NCI-H2196 treated with DMSO at 0.1 percent for 48 hours (cell line): Measurements from ENCODE around the gene FAM241A.
"Not testable (repeated sequence)": the region's sequence is repeated elsewhere in the genome, so short reads cannot be mapped to it uniquely, and the experiment has no call there.

Experiments used
- DNase-seq: peaks from one replicate; lab custom pipeline; 2025; ENCODE audit not compliant: unreplicated experiment; lab: John Stamatoyannopoulos, UW

FAM241A gene

DNA sequence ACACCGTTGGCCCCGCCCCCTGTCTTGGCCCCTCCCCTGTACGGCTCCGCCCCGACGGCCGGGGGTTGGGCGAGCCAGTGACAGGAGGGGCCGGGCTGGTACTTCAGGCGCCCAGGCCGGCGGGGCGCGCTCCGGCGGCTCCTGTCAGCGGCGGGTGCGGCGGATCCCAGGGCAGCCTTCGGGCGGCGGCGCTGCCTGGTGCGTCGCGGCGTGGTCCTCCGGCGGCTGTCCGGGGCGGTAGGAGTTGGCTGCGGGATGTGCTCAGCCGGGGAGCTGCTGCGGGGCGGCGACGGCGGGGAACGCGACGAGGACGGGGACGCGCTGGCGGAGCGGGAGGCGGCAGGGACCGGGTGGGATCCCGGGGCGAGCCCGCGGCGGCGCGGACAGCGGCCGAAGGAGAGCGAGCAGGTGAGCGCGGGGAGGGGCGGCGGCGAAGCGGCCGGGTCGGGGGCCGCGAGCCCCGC is at the start of gene FAM241A:
TSS of gene FAM241A (plus strand) at position 129 of the 464 bp plus-strand sequence. CDS start at position 256, 127 bp downstream.
- peak; percentile 22 for DNase-seq

DNA sequence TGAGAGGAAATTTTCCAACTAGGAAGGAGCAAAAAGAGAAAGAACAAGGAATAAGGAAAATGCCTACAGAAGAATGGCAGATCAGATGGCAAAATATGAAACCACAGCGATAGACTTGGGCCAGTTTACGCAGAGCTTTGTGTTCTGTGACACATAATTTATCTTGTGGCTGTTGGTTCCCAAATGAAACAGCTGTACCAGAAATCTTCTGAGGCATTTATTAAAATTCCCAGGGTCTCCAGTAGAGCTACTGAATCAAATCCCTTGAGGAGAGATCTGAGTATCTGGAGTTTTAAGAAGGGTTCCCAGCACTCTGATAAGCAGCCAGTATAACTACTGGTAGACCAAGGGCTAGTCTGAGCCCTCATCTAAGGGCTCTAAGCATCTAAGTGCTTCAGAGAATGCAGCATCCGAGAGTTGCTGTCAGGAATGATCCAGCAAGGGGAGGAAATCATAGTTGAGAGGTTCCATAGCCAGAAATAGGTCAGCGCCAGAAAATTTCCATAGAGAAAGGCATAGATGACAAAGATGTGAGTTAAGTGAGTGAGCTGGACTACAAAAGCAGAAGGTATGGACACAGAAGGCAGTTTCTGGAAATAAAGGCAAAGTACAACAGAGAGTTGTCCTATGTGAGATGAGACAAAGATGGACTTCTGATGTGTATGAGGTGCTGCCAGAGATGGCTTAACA is 46.3 kb upstream of the FAM241A start:
- no peak for DNase-seq

DNA sequence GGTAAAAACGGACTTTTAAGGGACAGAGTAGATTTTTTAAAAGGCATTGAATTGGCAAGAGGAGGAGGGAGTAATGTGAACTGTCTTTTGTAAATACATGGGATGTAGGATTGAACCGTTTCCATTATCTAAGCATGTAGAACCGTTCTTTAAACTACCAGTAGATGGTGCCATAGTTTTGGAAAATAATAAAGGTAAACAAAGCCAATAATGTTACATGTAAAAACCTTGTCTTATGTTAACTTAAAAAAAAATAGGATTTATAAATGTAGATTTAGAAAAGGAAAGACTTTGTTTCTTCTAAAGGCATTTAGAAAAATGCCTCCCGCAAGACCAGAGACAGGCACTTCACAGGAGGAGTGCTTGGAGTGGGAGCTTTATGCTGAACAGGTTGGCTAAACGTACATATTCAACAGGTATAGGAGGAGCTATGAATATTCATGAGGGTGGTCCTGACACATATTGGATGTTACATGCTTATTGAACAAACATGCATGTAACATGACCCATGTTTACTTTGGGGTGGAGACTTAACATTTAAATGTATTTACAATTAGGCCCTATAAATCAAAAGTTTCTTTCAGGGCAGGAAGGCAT is 45.5 kb upstream of the FAM241A start:
- peak; percentile 16 for DNase-seq

DNA sequence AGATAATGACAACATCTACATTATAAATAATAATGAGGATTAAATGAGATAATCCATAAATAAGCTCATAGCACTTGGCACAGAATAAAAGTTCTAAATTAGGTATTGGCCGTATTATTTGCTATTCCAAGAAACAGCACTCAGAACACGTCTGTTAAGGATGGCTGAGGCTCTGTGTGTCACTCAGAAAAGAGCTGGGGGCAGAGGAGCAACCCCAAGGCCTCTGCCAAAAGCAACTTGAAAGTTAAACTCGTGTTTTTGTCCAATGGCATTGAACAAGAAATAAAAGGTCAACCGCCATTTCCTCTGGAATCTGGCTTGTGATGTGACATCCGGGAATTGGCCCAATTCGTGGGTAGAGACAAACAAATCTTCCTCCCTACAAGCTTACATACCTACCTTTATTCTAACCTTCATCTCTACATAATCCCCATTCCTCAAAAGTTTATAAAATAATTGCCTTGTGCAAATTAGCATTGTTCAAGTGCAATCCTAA is 42.3 kb upstream of the FAM241A start:
- DNase-seq: no peak

DNA sequence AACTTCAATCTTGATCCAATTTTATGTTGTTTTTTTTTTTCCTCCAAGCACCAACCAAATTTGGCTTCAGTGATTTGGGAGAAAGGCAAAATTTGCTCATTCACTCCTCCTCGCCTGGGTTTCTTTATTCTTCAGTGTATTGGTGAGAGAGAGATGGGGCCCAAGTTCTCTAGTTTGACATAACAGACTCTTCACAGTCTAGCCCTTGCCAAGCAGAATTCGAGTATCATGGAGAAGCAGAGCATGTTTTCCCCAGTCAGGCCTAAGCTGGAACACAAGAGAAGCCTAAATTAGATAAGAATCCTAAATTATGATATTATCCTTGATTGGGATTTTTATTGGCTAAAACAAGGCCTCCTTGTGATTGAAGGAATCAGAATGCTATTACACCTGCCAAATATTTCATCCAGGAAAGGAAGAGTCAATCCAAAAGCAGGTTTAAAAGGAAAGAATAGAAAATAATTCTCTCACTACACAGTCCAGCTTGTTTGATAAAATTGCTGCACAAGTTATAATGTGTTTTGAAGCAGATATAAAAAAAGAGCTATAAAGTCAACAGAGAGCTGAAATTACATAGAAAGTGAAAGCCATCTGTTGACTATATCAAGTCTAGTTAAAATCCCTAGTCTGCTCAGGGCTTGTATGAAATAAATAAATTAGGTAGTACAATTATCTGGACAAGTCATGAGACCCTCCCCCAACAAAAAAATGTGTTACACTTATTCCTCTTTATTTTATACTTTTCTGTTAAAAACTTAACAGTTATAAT is 39.9 kb upstream of the FAM241A start:
- DNase-seq: no peak

GRCh38 chr4:112109360-112110058 is 35.7 kb upstream of the FAM241A start:
- DNase-seq: no peak

- DNase-seq: no peak
These were observed 35.2 kb upstream of the FAM241A start for GRCh38 chr4:112110059-112110425.

DNA sequence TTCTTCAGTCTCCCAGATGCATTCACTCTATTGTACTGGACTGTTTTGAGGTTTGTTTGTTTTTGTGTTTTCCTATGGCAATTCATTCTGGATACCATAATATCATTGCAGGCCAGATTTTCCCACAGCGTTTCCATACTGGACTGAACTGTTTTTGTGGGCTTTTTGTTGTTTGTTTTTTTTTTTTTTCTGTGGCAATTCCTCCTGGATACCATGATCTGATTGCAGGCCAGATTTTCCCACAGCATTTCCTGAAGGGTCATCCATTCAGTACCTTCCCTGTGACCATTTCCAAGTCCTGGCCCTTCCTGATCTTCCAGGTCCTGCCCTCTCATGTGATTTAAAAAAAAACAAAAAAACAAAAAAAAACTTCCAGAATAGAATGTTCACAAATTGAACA is 33.9 kb upstream of the FAM241A start:
- DNase-seq: no peak

DNA sequence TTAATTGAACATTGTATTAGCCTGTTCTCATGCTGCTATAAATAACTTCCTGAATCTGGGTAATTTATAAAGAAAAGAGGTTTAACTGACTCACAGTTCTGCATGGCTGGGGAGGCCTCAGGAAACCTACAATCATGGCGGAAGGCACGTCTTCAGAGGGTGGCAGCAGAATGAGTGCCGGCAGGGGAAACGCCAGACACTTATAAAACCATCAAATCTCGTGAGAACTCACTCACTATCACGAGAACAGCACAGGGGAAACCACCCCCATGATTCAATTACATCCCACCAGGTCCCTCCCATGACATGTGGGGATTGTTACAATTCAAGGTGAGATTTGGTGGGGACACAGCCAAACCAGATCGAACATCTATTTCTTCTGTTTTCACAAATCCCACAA is 33.2 kb upstream of the FAM241A start:
- not testable (repeated sequence) for DNase-seq

GRCh38 chr4:112112590-112113170 is 32.6 kb upstream of the FAM241A start:
- no peak for DNase-seq

DNA sequence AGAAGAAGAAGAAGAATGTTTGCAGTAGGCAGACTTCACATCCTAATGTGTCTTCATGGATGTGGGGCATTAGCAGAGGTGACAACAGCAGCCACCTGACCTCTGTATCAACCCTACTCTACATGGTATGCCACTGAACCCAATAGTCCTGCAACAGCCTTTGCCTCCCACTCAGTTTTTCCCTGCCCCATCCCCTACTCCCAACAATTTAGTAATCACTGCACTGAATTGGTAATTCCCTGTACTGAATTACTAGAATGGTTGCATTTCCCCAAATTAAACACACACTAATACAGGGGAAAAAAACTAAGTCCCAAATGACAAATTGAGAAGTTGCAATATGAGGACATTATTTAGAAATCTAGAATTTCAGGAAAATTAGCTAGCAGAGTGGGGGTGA is 31.4 kb upstream of the FAM241A start:
- no peak for DNase-seq

DNA sequence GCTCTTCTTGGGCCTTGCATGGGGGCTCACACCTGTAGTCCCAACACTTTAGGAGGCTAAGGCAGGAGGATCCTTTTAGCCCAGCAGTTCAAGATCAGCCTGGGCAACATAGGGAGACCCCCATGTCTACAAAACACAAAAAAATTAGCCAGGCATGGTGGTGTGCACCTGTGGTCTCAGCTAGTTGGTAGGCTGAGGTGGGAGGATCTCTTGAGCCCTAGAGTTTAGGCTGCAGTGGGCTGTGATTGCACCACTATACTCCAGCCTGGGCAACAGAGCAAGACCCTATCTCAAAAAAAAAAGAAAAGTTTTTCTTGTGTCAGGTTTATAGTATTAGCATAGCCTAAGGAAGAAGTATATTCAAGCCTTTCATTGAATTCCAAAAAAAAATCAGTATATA is 30.8 kb upstream of the FAM241A start:
- no peak for DNase-seq

DNA sequence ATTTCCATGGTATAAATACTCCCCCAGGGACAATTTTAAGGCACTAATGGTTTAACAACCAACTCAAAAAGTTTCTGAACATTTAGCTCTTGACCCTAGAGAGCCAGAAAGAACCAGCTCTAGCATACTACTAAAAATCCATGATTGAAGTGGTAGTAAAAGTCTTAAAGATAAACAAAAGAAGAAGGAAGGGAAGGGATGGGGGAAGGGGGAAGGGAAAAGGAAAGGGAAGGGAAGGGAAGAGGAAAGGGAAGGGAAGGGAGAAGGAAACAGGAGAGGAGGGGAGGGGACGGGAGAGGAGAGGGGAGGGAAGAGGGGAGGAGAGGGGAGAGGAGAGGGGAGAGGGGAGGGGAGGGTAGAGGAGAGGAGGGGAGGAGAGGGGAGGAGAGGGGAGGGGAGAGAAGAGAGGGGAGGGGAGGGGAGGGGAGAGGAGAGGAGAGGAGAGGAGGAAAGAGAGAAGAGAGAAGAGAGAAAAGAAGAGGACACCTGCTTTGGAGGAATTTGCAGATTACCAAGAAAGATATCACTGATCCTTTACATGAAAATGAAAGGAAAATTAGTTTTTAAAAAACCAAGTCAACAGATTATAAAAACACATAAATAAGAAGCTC is 26.4 kb upstream of the FAM241A start:
- no peak for DNase-seq

DNA sequence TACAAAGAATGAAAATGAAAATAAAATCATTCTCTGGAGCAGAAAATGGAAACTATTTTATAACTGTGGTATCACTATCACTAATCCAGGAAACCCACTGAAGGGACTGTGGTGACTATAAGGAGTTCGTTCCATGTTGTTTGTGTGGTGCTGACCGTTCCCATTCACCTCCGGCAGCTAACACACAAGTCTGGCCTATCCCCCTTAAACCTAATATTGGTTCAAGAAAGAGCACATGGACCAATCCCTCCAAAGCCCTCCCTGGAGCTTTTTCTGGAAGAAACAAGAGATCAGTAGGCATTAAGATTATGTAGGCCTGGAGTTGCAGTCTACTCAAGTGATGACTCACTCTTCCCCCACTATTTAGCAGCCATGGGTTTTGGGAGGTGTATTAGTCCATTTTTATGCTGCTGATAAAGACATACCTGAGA is 25.9 kb upstream of the FAM241A start:
- DNase-seq: no peak

DNA sequence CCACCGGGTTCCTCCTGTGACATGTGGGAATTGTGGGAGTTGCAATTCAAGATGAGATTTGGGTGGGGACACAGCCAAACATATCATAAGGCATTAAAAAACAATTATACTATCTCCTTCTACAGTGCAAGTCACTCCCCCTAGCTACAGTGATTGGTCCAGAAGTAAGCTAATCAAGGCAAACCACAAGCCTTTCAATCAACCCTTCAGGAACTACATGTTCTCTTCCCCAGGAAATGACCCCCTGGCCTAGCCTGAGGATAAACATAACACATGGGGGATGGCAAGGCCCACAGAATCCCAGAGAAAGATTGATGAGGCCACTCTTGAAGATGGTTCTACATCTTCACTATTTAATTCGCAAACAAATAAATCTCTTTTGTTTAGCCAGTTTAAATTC is 25.2 kb upstream of the FAM241A start:
- no peak for DNase-seq

- DNase-seq: no peak
These were observed 19.8 kb upstream of the FAM241A start for GRCh38 chr4:112125416-112125815.

DNA sequence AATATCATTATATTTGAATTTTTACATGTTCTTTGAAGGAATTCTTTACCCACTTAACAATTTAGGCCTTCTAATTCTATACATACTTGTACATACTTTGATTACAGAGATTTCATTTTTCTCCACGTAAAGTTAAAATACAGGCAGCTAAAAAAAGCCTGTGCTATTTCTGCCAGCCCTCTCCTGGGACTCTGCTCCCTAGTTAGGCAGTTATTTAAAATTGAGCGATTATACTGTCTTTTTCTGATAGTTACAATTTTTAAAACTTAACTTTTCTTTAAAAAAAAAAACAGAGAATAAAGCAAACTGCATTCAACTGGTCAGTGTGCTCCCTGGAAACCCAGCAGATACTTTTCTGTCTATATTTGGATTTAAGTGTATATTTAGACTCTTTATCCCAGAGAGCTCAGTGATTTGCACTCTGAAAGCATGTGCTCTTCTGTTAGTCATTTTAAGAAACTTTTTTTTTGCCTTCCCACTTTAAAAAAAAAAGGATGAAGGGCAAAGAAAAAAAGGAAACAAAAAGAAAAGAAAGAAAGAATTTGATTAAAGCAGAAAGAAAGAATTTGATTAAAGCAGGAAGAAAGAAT is 18.1 kb upstream of the FAM241A start:
- DNase-seq: no peak

- no peak for DNase-seq
These were observed 17.5 kb upstream of the FAM241A start for GRCh38 chr4:112127803-112128202.

DNA sequence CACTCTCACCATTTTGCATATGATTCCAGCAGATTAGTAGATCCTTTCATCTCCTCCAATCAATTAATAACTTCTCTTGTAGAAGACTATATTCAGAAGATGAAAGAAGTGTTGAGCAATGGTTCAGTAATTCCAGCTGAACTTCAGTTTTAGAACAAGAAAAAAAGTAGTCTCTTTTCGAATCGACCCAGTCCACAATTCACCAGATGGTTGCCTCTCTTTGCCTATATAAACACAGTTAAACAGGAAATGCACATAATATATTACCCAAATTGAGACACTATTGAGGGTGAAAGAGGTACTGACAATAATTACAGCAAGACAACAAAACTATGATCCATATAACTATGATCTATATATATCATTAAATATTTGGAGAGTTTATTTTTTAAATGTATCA is 16.8 kb upstream of the FAM241A start:
- no peak for DNase-seq

GRCh38 chr4:112130906-112131305 is 14.3 kb upstream of the FAM241A start:
- no peak for DNase-seq
